Activated naive CD4-positive, alpha-beta T cell treated with anti-CD3 and anti-CD28 coated beads, Interleukin-2, amount 50 U/mL, for 16 hours (primary cell): Measurements from ENCODE around the gene LEP.
"Not testable (repeated sequence)": the region's sequence is repeated elsewhere in the genome, so short reads cannot be mapped to it uniquely, and the experiment has no call there.

ENCODE experiments used
- DNase-seq: peaks from one replicate; pipeline ENCODE4 v3.0.0-alpha.2; 2020

Gene LEP

DNA sequence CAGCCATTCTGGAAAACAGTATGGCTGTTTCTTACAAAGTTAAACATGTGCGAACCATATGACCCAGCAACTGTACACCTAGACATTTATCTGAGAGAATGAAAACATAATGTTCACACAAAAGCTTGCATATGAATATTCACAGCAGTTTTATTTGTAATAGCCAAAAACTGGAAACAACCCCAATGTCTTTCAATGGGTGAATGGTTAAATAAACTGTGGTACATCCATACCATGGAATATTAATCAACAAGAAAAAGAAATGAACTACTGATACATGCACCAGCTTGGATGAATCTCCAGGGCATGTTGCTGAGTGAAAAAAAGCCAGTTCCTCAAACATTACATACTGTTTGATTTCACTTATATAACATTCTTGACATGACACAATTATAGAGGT is 37.3 kb downstream of the LEP start:
- DNase-seq = no peak

DNA sequence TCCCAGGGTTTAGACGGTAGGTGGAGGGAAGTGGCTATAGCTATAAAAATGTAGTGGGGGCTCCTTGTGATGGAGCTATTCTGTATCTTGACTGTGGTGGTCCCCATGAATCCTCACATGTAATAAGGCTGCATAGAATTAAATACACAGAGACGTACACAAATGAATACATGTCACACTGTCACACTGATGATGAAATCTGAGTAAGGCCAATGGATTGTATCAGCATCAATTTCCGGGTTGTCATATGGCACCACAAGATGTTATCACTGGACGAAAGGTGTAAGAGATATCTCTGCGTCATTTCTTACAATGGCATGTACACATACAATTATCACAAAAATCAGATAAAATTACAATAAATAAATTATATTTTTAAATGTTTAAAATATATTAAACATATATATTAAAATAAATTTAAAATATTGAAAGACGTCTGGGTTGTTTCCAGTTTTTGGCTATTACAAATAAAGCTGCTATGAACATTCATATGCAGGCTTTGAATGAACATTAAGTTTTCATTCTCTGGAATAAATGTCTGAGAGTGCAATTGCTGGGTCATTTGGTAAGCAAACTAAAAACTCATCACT is 38.1 kb downstream of the LEP start:
- no peak for DNase-seq

DNA sequence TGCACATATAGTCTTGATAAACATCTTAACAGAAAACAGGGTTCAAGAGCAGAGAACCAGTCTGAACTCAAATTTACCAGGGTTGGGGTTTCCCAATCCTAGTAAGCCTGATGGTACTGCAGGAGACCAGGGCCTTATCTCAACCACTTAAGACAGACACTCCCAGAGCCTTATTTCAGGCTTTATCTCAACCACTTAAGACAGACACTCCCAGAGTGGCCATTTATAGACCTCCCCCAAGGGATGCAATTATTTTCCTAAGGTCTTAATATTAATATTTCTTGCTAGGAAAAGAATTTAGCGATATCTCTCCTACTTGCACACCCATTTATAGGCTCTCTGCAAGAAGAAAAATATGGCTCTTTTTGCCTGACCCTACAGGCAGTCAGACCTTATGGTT is 39.4 kb downstream of the LEP start:
- not testable (repeated sequence) for DNase-seq

DNA sequence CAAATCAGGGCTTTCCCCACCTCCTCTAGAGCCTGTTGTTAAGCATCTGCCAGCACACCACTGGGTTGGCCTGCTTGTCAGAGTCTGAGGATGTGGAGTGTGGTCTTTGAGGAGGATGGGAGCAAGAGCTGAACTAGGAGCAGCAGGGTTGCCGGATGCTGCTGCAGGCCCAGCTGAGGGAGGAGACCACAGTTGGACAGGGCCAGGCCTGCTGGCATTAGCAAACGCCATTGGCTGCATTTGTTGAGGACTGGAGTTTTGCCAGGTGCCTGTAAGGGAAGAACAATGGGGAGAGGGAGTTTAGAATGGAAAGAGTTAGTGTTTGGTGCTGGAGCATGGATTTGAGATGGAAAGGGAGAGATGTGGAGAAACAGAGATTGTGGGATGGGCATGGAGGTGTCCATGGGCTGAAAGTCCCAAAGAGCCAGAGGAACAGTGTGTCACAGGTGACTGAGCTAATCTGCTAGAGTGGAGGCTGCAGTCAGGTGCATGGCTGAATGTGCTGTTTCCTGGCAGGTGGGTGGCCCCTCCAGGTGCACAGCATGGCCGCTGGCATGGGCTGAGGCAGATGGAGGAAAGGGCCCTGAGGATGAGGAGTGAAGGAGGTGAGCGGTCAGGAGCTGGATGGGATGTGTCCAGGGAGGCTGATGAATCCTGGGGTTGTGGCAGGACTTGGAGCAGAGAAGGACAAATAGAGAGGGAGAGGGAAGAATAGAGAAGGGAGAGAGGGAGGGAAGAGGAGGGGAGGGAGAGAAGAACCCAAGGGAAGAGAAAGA is 40.7 kb downstream of the LEP start:
- no peak for DNase-seq

DNA sequence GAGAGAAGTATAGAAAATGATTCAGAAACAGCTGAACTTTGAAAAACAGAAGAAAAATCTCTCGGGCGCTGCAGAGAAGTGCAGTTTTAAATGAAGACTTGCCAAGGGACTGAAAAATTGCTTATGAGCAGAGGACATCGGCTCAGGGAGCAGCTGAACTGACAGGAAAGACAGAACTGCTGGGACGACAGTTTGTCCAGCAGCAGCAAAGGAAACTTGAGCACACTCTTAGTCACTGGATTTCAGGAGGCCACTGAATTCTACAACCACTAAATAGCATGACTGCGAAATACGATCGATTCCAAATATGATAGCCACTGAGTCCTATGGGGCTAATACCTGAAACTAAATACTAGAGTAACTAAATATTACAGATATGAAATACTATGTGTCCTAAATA is 43.0 kb downstream of the LEP start:
- DNase-seq = no peak

DNA sequence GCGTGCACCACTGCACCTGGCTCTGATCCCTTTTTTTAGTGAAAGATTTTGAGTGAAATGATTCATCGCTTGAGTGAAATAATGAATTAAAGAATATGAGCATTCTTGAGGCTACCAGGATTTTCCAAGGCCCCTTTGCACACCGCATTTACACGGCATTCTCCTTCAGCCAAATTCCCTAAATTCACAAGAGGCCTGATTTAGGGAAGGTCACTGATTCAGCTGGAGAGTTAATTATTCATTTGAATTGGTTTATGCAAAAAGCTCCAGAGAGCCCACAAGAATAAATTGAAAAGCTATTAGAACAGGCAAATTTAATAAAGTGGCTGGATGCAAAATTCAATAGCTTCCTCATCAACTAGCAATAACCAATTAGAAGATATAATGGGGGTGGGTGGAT is 46.5 kb downstream of the LEP start:
- no peak for DNase-seq

DNA sequence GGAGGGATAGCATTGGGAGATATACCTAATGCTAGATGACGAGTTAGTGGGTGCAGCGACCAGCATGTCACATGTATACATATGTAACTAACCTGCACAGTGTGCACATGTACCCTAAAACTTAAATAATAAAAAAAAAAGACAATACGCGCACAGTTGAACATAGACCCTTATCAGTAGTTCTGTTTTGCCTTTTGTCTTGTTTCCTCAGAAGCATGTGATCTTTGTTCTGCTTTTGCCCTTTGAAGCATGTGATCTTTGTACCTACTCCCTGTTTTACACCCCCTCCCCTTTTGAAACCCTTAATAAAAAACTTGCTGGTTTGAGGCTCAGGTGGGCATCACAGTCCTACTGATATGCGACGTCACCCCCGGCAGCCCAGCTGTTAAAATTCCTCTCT is 56.9 kb downstream of the LEP start:
- DNase-seq = not testable (repeated sequence)

DNA sequence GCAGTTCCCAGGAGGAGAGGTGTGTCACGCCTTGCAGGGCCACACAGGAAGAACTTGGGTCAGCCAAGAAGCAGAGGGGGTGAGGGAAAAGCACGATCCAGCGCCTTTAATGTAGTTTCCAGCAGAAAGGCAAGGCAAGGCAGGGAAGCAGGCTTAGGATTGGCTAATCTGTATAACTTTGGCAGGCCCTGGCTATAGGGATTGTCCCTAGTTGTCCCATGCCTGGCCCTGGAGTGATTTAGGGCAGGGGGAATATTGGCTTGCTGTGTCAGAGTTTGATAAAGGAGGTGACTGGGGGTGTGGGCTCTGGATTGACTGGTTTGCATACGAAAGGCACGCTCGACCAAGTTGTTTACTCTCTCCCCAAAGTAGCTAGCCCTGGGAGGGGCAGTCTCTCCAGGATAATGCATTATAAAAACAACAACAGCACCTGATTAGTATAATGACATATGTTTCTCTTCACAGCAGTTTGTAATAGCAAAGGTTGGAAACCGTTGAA is 58.1 kb downstream of the LEP start:
- DNase-seq = no peak

DNA sequence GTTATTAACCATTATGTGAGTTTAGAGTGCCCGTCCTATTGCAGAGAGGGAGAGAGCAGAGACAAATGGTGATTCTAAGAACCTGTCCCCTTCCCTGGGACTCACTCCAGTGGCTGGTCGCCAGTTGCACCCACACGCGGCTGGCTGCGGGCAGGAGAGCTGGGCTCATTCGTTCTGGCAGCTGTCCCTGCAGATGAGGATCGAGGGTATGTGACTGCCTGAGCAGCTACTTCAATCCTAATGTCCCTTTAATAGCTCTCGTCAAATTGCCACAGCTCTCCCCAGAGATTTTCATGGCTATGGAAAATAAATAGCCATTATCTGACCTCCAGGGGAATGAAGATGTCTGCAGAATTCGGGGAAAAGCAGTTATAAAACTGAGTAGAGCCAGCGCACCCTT is 61.1 kb downstream of the LEP start:
- DNase-seq = no peak

- no peak for DNase-seq
Measured at GRCh38 chr7:128303133-128303532, 62.1 kb downstream of the LEP start.

DNA sequence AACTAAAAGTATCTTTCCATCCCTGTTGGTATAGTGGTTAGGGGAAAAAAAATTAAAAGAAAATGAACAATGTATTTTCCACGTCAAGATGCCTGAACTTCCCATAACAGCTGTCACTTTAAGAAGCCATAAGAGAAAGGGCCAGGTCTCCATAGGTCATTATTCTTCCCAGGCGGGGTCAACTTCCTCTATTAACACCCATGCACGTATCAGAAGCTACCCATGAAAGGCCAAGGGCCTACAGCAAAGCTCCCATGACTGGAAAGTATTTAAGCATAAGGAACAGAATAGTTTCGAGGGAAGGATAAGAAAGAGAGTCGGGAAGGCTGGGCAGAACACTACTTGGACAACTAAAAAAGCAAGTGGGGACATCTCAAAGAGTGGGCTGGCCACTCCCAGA is 62.6 kb downstream of the LEP start:
- no peak for DNase-seq

- no peak for DNase-seq
Measured at GRCh38 chr7:128304212-128304611, 63.1 kb downstream of the LEP start.

- DNase-seq = no peak
Measured at GRCh38 chr7:128307061-128307460, 66.0 kb downstream of the LEP start.
